Ovary (tissue), 3 donors: Measurements from ENCODE around the gene CSTF2.

Experiments used
- CTCF ChIP-seq, 3 donors: fragments of 450-650 bp in 2 of 3; fragments of 200-600 bp in 1 of 3; IDR thresholded peaks; one replicate each; pipeline versions ENCODE4 v1.5.1 to v1.8.0; 2016 to 2022; ENCODE audit warnings: antibody characterized with exemption in 3 of 3, mild to moderate bottlenecking in 1 of 3
- POLR2A ChIP-seq: fragments of 450-650 bp; IDR thresholded peaks from one replicate; pipeline ENCODE4 v1.6.1; 2017; ENCODE audit warnings: antibody characterized with exemption, mild to moderate bottlenecking, moderate library complexity
- donor health status: DM: no; HTN: no; CAD: no.

- TF ChIP-seq POLR2A (no peak), CTCF (IDR thresholded peaks at IDR 0.05) (no peak)
These were observed 50.3 kb downstream of the CSTF2 start for GRCh38 chrX:100870527-100870926.
